Islet precursor cell (in vitro differentiated cells): Measurements from ENCODE around the gene FBXL14.
A peak's percentile ranks its signal among the peaks of the same experiment; 100 is the strongest.

ENCODE experiments used
- DNase-seq: peaks from one replicate; pipeline ENCODE4 v3.0.0-alpha.2; 2018

Gene FBXL14

GRCh38 chr12:1592444-1593173 is 1.8 kb downstream of the FBXL14 start:
- peak; percentile 80 for DNase-seq

- DNase-seq: no peak
These were observed 2.8 kb downstream of the FBXL14 start for GRCh38 chr12:1591543-1591942.

GRCh38 chr12:1591034-1591433 is 3.3 kb downstream of the FBXL14 start:
- DNase-seq: no peak

GRCh38 chr12:1590221-1590979 is 4.0 kb downstream of the FBXL14 start:
- peak; percentile 94 for DNase-seq

GRCh38 chr12:1588575-1588947 is 5.8 kb downstream of the FBXL14 start:
- DNase-seq: no peak

- DNase-seq: no peak
These were observed 6.3 kb downstream of the FBXL14 start for GRCh38 chr12:1587927-1588574.

- no peak for DNase-seq
These were observed 10.1 kb downstream of the FBXL14 start for GRCh38 chr12:1584326-1584725.

GRCh38 chr12:1583421-1584078 is 10.8 kb downstream of the FBXL14 start:
- peak; percentile 81 for DNase-seq

- no peak for DNase-seq
These were observed 11.7 kb downstream of the FBXL14 start for GRCh38 chr12:1582709-1583050.

- DNase-seq: no peak
These were observed 12.2 kb downstream of the FBXL14 start for GRCh38 chr12:1581973-1582708.

- DNase-seq: no peak
These were observed 13.9 kb downstream of the FBXL14 start for GRCh38 chr12:1580526-1580925.

GRCh38 chr12:1579651-1580435 is 14.5 kb downstream of the FBXL14 start:
- no peak for DNase-seq

- DNase-seq: peak; percentile 84
These were observed 17.8 kb downstream of the FBXL14 start for GRCh38 chr12:1576410-1577241.

- DNase-seq: no peak
These were observed 18.7 kb downstream of the FBXL14 start for GRCh38 chr12:1575408-1576401.

GRCh38 chr12:1574865-1575259 is 19.5 kb downstream of the FBXL14 start:
- no peak for DNase-seq

GRCh38 chr12:1573960-1574864 is 20.2 kb downstream of the FBXL14 start:
- no peak for DNase-seq

- no peak for DNase-seq
These were observed 21.6 kb downstream of the FBXL14 start for GRCh38 chr12:1572731-1573130.

GRCh38 chr12:1567852-1568251 is 26.5 kb downstream of the FBXL14 start:
- DNase-seq: no peak
